ENCODE data around the gene FAM184A.

DNA sequence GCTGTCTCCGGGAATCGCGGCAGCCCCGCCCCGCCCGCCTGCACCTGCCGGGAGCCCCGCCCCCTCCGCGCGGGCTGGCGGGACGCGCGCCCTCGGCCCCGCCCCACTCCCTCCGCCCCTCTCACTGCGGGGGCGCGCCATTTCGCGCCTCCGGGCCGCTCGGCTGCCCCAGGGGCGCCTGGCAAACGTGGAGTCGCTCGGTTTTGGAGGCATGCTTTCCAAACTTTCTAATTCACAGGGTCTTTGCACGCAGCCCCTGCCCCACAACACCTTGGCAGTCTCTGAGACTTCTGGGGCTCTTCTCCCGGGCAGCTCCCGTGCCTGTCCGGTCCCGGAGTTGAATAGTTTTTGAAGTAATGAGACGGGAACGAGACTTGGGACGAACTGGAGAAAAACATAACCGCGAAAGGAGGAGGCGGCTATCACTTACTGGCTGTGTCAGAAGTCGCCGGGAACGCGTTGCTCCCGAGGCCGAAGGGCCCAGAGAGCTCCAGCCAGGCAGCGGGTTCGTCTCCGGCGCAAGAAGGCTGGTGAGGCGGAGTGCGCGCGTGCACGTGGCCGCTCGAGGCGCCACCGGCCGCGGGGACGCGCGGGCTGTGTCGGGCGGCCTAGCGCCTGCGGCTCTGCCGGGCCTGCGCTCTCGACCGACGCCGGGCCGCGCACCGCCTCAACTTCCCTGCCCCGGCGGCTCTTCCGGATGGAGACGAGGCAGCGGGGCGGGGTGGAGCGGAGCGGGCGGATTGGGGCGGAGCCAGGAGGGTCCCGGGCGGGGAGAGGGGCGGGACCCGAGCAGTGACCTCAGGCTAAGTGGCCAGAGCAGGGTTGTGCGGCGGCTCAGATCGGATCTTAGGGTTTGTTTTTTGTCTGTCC, 143.8 kb downstream of the FAM184A start, which contains the start of gene MCM9:
- TF ChIP-seq, protein P1, sequence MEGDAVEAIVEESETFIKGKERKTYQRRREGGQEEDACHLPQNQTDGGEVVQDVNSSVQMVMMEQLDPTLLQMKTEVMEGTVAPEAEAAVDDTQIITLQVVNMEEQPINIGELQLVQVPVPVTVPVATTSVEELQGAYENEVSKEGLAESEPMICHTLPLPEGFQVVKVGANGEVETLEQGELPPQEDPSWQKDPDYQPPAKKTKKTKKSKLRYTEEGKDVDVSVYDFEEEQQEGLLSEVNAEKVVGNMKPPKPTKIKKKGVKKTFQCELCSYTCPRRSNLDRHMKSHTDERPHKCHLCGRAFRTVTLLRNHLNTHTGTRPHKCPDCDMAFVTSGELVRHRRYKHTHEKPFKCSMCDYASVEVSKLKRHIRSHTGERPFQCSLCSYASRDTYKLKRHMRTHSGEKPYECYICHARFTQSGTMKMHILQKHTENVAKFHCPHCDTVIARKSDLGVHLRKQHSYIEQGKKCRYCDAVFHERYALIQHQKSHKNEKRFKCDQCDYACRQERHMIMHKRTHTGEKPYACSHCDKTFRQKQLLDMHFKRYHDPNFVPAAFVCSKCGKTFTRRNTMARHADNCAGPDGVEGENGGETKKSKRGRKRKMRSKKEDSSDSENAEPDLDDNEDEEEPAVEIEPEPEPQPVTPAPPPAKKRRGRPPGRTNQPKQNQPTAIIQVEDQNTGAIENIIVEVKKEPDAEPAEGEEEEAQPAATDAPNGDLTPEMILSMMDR (IDR thresholded peaks at IDR 0.05), result no peak
- peak; percentile 48 for TF ChIP-seq POLR2A (IDR thresholded peaks at IDR 0.05)
- TF ChIP-seq EP300 (IDR thresholded peaks at IDR 0.05; ENCODE audit: low read depth), result no peak
- peak; percentile 48 to 83 (median 80) for TF ChIP-seq POLR2AphosphoS5 (IDR thresholded peaks at IDR 0.05)
